C4-2B (cell line): ENCODE results near the gene TPMT.

Experiments used
- ZFX ChIP-seq: fragments of 450-650 bp; IDR thresholded peaks from 2 replicates; pipeline ENCODE4 v1.6.1; 2017
- TF ChIP-seq, protein P1 (sequence below): fragments of 450-650 bp; conservative IDR thresholded peaks from 2 replicates; pipeline ENCODE4 v1.5.1; 2017; ENCODE audit warnings: mild to moderate bottlenecking

DNA sequence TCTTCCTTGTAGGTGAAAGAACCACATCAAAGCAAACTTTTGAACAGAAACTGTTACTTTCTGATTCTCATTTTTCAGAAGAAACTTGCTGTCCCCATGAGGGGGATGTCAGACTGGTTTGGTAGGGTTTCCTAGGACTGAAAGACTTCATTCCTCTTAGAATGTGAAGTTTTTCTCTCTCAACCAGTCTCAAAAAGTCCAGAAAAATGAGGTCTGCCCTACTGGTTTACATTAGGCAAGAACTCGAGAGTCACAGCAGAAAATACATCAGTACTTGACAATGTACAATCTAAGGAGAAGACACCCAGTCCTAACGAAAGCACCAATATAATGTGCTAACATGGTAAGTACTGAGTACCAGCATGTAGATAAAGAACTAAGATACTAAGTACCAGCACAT is 19.7 kb downstream of the TPMT start:
- TF ChIP-seq, protein P1, sequence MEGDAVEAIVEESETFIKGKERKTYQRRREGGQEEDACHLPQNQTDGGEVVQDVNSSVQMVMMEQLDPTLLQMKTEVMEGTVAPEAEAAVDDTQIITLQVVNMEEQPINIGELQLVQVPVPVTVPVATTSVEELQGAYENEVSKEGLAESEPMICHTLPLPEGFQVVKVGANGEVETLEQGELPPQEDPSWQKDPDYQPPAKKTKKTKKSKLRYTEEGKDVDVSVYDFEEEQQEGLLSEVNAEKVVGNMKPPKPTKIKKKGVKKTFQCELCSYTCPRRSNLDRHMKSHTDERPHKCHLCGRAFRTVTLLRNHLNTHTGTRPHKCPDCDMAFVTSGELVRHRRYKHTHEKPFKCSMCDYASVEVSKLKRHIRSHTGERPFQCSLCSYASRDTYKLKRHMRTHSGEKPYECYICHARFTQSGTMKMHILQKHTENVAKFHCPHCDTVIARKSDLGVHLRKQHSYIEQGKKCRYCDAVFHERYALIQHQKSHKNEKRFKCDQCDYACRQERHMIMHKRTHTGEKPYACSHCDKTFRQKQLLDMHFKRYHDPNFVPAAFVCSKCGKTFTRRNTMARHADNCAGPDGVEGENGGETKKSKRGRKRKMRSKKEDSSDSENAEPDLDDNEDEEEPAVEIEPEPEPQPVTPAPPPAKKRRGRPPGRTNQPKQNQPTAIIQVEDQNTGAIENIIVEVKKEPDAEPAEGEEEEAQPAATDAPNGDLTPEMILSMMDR, result no peak
- TF ChIP-seq ZFX, result no peak
